Pancreas (tissue), 10 donors: ENCODE results near the gene DIDO1. TPM values are rescaled to one million over a fixed set of nuclear protein-coding genes. Genes with fewer than 3 reads are reported as not detected.

Experiments used
- ATAC-seq, 4 donors: fragments of 200-7000 bp; cut with Tn5 transposase; one replicate each; pipeline versions ENCODE4 v1.8.0 to v1.9.1; 2020; ENCODE audit warnings: mild to moderate bottlenecking in 4 of 4, moderate library complexity in 4 of 4
- DNase-seq, 6 donors: peaks; one replicate each; pipeline ENCODE4 v3.0.0-alpha.2; 2020
- FAIRE-seq: peaks from 2 replicates; lab custom pipeline; 2012; peaks lifted over from hg19 to GRCh38; lab: Jason Lieb, UNC
- H3K27ac ChIP-seq, 4 donors: fragments of 200-600 bp; sonication (generic); 1 replicate in 3 of 4; 2 replicates in 1 of 4; pipeline versions ENCODE4 v1.5.0 to v1.8.0; 2020
- H3K27me3 ChIP-seq, 4 donors: fragments of 200-600 bp; one replicate each; pipeline ENCODE4 v1.8.0; 2021
- H3K36me3 ChIP-seq, 3 donors: fragments of 200-600 bp; sonication (generic) in 1 of 3; one replicate each; pipeline versions ENCODE4 v1.5.0 to v1.8.0; 2020 to 2021
- H3K4me1 ChIP-seq, 3 donors: fragments of 200-600 bp; one replicate each; pipeline ENCODE4 v1.8.0; 2021
- H3K4me3 ChIP-seq, 4 donors: fragments of 200-600 bp; sonication (generic) in 2 of 4; one replicate each; pipeline versions ENCODE4 v1.5.0 to v1.8.0; 2020 to 2021
- H3K9me3 ChIP-seq, 4 donors: fragments of 200-600 bp; one replicate each; pipeline ENCODE4 v1.8.0; 2021
- WGBS, 2 donors: extraction: QIAGEN DNeasy Blood & Tissue Kit; methylation state at CpG; one replicate each; pipeline ENCODE4 v1.1.7; 2013; 5-methylcytosine and 5-hydroxymethylcytosine counted together
- intact Hi-C, 3 donors: fragments of 100-400 bp; cut with DNase I; formaldehyde crosslinking; loops; one replicate each; pipeline versions ENCODE4 v1.11.1 to v1.14.2; 2022
- polyA plus RNA-seq, 2 donors: library from polyadenylated mRNA; stranded (reverse); fragments of 200-250 nt; gene quantifications; one replicate each; pipeline ENCODE4 v1.2.3, GENCODE V29; 2013
- total RNA-seq, 6 donors: library from RNA; stranded (reverse); fragmentation: NEBNext Ultra II Directional in 4 of 6; extraction: Animal tissue kit (Norgen Biotek cat#: 25700) in 4 of 6; gene quantifications; one replicate each; pipeline versions ENCODE4 v1.2.1 to v1.2.4, GENCODE V29; 2021 to 2023
- TF ChIP-seq, protein P1 (sequence below), 4 donors: fragments of 200-600 bp; sonication (generic) in 3 of 4; IDR thresholded peaks; one replicate each; pipeline versions ENCODE4 v1.5.0 to v1.8.0; 2021; ENCODE audit warnings: antibody characterized with exemption in 4 of 4
- donor health status: healthy with polysubstance abuse.
- donor health status: DM: no; HTN: no; CAD: no; lungs with moderate emphysema.
- donor health status: DM: no; HTN: no; CAD: no.
- donor health status: control.
- donor health status: control.
- donor health status: Bipolar disorder and iron deficiency.
- donor health status: DM: yes; HTN: yes; CAD: no.
- donor health status: DM: no; HTN: no; CAD: no.
- donor health status: DM: no; HTN: no; CAD: no.
- donor health status: DM: yes; HTN: yes; CAD: no.

Gene DIDO1
- total and polyA plus RNA-seq, 8 donors, result 16.7 to 29.8 (median 18.5) TPM

DNA sequence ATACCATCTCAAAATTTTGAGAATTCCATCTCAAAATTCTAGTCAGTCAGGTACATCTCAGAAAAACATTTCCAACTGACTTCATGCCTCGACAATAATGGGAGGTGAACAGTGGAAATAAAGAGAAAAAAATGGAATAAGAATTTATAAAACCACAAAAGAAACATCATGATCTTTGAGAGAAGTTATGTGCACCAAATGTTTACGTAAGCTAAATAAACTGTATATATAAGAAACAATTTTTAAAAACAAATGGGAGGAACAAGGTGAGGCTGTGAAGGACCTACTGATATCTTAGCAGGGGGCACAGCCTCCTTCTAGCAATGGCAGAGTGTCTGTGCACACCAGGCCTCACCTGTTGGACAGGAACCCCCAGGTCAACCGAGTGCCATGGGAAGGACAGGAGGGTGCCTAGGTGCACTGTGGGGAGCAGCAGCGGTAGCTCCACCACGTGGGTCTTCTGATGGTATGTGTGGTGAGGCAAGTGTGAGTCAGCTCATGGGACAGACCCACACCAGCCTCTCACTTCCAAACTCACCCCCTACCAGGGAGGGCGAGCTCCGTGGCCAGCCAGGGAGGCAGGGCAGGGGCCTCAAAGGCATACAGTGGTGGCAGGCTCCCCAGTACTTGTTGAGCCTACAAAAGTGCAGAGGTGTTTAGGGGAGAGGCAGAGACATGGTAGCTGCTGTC, 23.2 kb downstream of the DIDO1 start:
- Histone ChIP-seq H3K4me3 (no peak overlapping the region), H3K27ac (no peak overlapping the region), H3K27me3 (no peaks in the 10 kb centered on the region), H3K36me3 (peaks cover 18 to 62% (median 51%) of the 10 kb centered on the region in 3 donors), H3K4me1 (peaks cover 0 to 8% (median 4%) of the 10 kb centered on the region in 3 donors), H3K9me3 (no peaks in the 10 kb centered on the region)
- intact Hi-C loops, result no loop called here
- TF ChIP-seq, protein P1, sequence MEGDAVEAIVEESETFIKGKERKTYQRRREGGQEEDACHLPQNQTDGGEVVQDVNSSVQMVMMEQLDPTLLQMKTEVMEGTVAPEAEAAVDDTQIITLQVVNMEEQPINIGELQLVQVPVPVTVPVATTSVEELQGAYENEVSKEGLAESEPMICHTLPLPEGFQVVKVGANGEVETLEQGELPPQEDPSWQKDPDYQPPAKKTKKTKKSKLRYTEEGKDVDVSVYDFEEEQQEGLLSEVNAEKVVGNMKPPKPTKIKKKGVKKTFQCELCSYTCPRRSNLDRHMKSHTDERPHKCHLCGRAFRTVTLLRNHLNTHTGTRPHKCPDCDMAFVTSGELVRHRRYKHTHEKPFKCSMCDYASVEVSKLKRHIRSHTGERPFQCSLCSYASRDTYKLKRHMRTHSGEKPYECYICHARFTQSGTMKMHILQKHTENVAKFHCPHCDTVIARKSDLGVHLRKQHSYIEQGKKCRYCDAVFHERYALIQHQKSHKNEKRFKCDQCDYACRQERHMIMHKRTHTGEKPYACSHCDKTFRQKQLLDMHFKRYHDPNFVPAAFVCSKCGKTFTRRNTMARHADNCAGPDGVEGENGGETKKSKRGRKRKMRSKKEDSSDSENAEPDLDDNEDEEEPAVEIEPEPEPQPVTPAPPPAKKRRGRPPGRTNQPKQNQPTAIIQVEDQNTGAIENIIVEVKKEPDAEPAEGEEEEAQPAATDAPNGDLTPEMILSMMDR (IDR thresholded peaks at IDR 0.05), result no peak
- FAIRE-seq, result no peak
- WGBS, 2 donors, result 79 to 90% methylated on average over 7 of the region's 7 CpGs
- no peak for DNase-seq
- ATAC-seq, result no peak

DNA sequence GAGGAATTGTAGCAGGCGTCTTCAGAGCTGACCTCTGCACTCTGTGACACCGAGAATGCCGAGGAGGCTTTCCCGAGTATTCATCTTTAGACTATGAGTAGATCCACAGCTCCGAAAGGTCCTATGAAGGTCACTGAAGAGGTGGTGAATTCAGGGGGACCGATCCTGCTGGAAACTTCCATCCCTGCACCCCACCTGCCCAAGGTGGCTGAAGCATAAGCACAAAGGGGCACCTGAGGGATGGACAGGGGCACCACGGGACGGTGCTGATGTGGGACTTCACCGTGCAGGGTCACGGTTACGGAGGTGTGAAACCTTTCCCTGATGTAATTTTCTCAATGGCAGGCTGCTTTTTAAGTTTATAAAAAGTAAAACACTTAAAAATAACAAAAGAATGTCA, 24.4 kb downstream of the DIDO1 start:
- FAIRE-seq (no peak), DNase-seq (no peak), ATAC-seq (no peak)
- TF ChIP-seq, protein P1 (IDR thresholded peaks at IDR 0.05), result no peak
- Histone ChIP-seq H3K36me3 (peaks cover 17 to 50% (median 44%) of the 10 kb centered on the region in 3 donors), H3K27ac (no peak overlapping the region), H3K4me1 (peaks cover 0 to 8% (median 4%) of the 10 kb centered on the region in 3 donors), H3K4me3 (no peak overlapping the region), H3K27me3 (no peaks in the 10 kb centered on the region), H3K9me3 (no peaks in the 10 kb centered on the region)
- intact Hi-C loops, result no loop called here
- 91 to 94% methylated on average over 11 of the region's 11 CpGs for WGBS, 2 donors

DNA sequence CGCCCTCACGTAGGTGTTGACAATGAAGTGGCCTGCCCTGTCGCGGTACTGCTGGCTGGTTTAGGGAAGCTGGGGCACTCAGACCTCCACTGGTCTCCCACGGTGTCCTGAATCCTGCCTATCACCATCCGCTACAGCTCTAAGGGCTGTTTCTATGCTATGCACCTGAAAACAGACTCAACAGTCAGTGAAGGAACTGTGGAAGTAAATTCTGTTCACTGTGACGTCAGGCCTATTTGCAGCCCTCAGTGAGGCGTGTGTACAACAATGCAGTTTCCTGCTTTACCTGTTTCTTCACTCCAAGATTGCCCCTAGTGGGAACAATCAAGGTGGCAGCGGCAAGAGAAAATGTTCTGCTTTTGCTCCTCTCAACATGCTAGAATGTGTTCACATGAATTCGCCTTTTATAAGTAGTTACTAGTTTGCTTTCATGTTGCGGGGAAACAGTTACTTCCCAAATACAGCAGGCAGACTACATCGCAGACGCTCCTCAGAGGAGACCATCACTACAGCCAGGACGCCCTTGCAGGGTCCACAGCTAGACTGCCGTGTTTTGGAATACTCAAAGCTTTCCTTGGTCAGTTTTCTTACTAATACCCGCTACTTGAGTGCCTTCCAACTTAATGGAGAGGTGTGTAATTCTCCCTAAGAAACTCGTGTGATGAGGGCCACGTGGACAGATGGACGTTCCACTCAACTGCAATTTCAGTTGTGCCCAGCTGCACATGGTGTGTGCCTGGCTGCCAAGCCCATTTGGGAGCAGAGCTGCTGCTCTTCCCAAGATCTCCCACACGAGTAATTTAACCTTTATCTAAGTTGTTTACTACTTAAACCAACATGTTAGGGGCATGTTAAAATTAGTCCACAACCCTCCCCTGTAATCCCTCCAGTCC, 25.4 kb downstream of the DIDO1 start:
- FAIRE-seq (no peak), DNase-seq (peak in 2 of 6 donors; percentile 36 to 45), ATAC-seq (peak; percentile 55 to 74 (median 64))
- H3K4me1 ChIP-seq, result peaks cover 0 to 8% (median 4%) of the 10 kb centered on the region in 3 donors
- H3K4me3 ChIP-seq, result no peak overlapping the region
- no peaks in the 10 kb centered on the region for H3K9me3 ChIP-seq
- TF ChIP-seq, protein P1 (IDR thresholded peaks at IDR 0.05), result no peak
- no peaks in the 10 kb centered on the region for H3K27me3 ChIP-seq
- peaks cover 12 to 41% (median 34%) of the 10 kb centered on the region in 3 donors for H3K36me3 ChIP-seq
- intact Hi-C loops, result no loop called here
- peak overlapping the region; percentile 41 to 73 (median 64) for H3K27ac ChIP-seq
- WGBS, 2 donors, result 46 to 49% methylated on average over 20 of the region's 20 CpGs

DNA sequence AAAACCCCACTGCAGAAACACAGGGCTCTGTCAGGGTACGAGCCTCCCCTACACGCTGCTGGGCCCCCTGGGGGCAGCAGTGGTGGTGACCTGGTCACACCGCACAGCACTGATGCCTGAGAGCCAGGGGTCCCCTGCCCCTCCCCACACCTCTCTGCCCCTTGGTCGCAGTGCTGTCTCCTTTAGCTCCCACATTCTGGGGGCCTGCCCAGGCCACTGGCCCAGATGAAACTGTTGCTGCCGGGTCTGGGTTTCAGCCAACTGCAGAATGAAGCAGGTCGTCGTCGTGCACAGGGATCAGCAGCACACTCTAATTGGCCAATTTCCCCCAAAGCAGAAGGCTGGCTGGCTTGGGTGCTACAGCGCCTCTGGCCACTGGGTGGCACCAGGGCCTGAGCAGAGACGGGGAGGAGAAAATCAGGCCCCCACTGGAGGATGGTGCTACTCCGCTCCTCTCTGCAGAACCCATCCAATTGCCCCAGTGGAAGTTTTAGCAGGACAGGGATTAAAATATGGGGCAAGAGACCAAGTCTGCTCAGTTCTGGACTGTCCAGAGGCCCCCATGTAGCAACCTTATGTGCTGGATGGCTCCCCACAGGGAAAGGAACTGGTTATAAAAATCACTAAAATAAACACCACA, 26.1 kb downstream of the DIDO1 start:
- Histone ChIP-seq H3K4me3 (no peak overlapping the region), H3K27ac (peak overlapping the region; percentile 41 to 73 (median 64)), H3K9me3 (no peaks in the 10 kb centered on the region), H3K4me1 (peaks cover 0 to 8% (median 4%) of the 10 kb centered on the region in 3 donors), H3K36me3 (peaks cover 6 to 33% (median 26%) of the 10 kb centered on the region in 3 donors), H3K27me3 (no peaks in the 10 kb centered on the region)
- no peak for FAIRE-seq
- TF ChIP-seq, protein P1 (IDR thresholded peaks at IDR 0.05), result peak; percentile 77 to 89 (median 86)
- intact Hi-C loops, result no loop called here
- DNase-seq, result peak in 5 of 6 donors; percentile 57 to 82 (median 78)
- 2 to 4% methylated on average over 11 of the region's 11 CpGs for WGBS, 2 donors
- ATAC-seq, result peak; percentile 84 to 94 (median 91)
